ENCODE results near the gene USHBP1.

The USHBP1 gene

GRCh38 chr19:17304386-17305215, 40.1 kb upstream of the USHBP1 start:
- Mint-ChIP-seq H3K4me3 (peak overlapping the region; percentile 86), H3K36me3 (ENCODE audit: low read depth) (peaks cover 12% of the 10 kb centered on the region), H3K9me3 (no peaks in the 10 kb centered on the region), H3K27me3 (ENCODE audit: low read depth, poor library complexity) (peaks cover 3% of the 10 kb centered on the region), H3K27ac (peak overlapping the region; percentile 93), H3K4me1 (peaks cover 45% of the 10 kb centered on the region)
- no peak for TF ChIP-seq CTCF (IDR thresholded peaks at IDR 0.05)
- no peak for DNase-seq

GRCh38 chr19:17303940-17304267, 39.4 kb upstream of the USHBP1 start:
- no peak for DNase-seq
- H3K36me3 Mint-ChIP-seq (ENCODE audit: low read depth): peaks cover 13% of the 10 kb centered on the region
- peaks cover under 1% of the 10 kb centered on the region for H3K9me3 Mint-ChIP-seq
- H3K4me1 Mint-ChIP-seq: peaks cover 40% of the 10 kb centered on the region
- H3K27me3 Mint-ChIP-seq (ENCODE audit: low read depth, poor library complexity): peaks cover 3% of the 10 kb centered on the region
- TF ChIP-seq CTCF (IDR thresholded peaks at IDR 0.05): no peak
- H3K4me3 Mint-ChIP-seq: peak overlapping the region; percentile 74
- no peak overlapping the region for H3K27ac Mint-ChIP-seq

- H3K9me3 Mint-ChIP-seq: peaks cover 5% of the 10 kb centered on the region
- H3K36me3 Mint-ChIP-seq (ENCODE audit: low read depth): peaks cover 19% of the 10 kb centered on the region
- peak within 1 kb of the TSS; percentile 74 for H3K4me3 Mint-ChIP-seq
- peak; percentile 72 for TF ChIP-seq CTCF (IDR thresholded peaks at IDR 0.05)
- peak; percentile 98 for DNase-seq
- H3K27me3 Mint-ChIP-seq (ENCODE audit: low read depth, poor library complexity): peaks cover 3% of the 10 kb centered on the region
- H3K27ac Mint-ChIP-seq: no peak within 1 kb of the TSS
- H3K4me1 Mint-ChIP-seq: peaks cover 38% of the 10 kb centered on the region
Observed at GRCh38 chr19:17303167-17303939, 38.8 kb upstream of the USHBP1 start, which contains the start of gene ABHD8. Gene ABHD8 (minus strand): TSS chr19:17303425. CDS start chr19:17301616, 1,809 bp downstream.

GRCh38 chr19:17302391-17303166, 38.0 kb upstream of the USHBP1 start:
- H3K9me3 Mint-ChIP-seq: peaks cover 9% of the 10 kb centered on the region
- peaks cover 3% of the 10 kb centered on the region for H3K27me3 Mint-ChIP-seq (ENCODE audit: low read depth, poor library complexity)
- DNase-seq: peak; percentile 26
- H3K4me3 Mint-ChIP-seq: peak overlapping the region; percentile 74
- H3K4me1 Mint-ChIP-seq: peaks cover 33% of the 10 kb centered on the region
- no peak overlapping the region for H3K27ac Mint-ChIP-seq
- peaks cover 27% of the 10 kb centered on the region for H3K36me3 Mint-ChIP-seq (ENCODE audit: low read depth)
- TF ChIP-seq CTCF (IDR thresholded peaks at IDR 0.05): no peak

GRCh38 chr19:17300992-17301619, 36.6 kb upstream of the USHBP1 start:
- peaks cover 9% of the 10 kb centered on the region for H3K9me3 Mint-ChIP-seq
- H3K27me3 Mint-ChIP-seq (ENCODE audit: low read depth, poor library complexity): peaks cover 3% of the 10 kb centered on the region

More at GRCh38 chr19:17300992-17301619, 36.6 kb upstream of the USHBP1 start:
- H3K27ac Mint-ChIP-seq: no peak overlapping the region
- TF ChIP-seq CTCF (IDR thresholded peaks at IDR 0.05): no peak
- DNase-seq: no peak
- peak overlapping the region; percentile 74 for H3K4me3 Mint-ChIP-seq
- peaks cover 24% of the 10 kb centered on the region for H3K4me1 Mint-ChIP-seq
- peaks cover 40% of the 10 kb centered on the region for H3K36me3 Mint-ChIP-seq (ENCODE audit: low read depth)
